CD4-positive, alpha-beta T cell treated with Interleukin-10 for 1 hour (primary cell): ENCODE data around the gene MAS1L.
"Not testable (repeated sequence)": the region's sequence is repeated elsewhere in the genome, so short reads cannot be mapped to it uniquely, and the experiment has no call there.

ENCODE experiments used
- DNase-seq: peaks from one replicate; pipeline ENCODE4 v3.0.0-alpha.2; 2020

MAS1L gene

GRCh38 chr6:29478740-29479139, 9.0 kb downstream of the MAS1L start:
- DNase-seq, result no peak

DNA sequence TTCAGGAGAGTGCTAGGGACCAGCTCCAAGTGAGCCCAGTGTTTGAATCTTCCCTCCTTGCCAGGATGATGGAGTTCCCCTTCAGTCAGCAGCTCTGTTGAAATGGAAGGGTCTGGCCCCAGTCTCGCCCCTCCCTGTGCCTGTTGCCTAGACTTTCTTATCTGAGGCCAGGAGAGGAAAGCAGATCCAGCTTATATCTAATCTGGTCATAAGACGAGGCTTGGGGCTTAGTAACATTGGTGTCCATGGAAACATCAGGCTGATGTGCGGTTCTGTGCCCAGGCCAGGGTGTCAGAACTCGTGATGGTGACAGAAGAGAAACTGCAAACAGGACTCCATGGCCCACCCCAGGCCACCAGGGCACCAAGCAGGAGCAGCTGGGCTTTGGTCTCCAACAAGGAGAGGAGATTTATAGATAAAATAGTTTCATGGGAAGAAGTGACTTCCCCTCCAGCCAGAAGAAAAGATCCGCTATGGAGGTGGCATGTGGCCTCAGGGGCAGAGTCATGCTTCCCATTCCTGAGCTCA, 9.8 kb downstream of the MAS1L start:
- DNase-seq, result no peak

DNA sequence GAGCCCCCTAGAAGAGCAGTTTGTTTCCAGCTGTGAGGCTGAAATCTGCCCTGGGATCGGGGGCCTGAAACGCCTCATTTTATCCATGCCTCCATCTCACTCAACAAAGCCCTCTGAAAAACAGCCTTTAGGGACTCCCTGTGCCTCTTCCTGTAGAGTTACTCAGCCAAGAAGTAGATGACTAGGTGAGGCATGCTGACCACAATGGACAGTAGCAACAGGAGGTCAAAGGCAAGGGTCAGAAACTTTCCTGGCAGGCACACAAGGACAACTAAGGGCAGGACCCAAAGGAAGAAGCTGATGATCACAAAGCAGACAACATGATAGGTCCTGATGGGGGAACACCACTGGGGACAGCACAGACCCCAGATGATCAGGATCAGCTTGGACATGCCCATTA, 12.8 kb downstream of the MAS1L start:
- no peak for DNase-seq

DNA sequence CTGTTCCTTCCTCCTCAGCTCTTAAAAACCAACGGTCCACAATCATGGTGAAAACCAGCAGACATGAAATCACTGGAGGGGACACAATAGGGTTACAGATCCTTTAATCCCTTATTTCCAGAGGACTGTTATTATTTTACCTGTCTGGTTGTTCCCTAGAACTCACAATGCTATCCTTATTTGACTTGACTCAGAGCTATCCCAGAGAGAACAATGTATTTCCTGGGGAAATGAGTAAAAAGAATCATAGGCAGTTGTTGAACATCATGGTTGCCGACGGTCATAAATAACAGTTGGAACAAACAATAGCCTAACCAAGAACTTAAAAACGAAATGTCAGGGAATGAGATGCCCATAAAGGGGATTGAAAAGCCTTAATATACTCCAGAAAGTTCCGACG, 21.5 kb downstream of the MAS1L start:
- no peak for DNase-seq

DNA sequence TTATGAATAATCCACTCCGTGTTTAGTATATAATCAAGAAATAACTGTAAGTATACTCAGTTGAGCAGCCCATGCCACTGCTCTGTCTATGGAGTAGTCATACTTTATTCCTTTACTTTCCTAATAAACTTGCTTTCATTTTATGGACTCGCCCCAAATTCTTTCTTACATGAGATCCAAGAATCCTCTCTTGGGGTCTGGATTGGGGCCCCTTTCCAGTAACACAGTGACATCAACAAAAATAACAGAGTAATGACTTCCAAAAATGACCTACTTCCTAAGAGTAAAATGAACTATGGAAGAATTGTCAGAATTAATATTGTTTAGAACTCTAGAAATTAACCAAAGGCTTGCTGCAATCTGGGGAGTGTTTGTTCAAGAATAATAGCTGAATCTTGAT, 22.0 kb downstream of the MAS1L start:
- no peak for DNase-seq

- no peak for DNase-seq
Observed at GRCh38 chr6:29465279-29465678, 22.5 kb downstream of the MAS1L start.

GRCh38 chr6:29462022-29462421, 25.7 kb downstream of the MAS1L start:
- no peak for DNase-seq

DNA sequence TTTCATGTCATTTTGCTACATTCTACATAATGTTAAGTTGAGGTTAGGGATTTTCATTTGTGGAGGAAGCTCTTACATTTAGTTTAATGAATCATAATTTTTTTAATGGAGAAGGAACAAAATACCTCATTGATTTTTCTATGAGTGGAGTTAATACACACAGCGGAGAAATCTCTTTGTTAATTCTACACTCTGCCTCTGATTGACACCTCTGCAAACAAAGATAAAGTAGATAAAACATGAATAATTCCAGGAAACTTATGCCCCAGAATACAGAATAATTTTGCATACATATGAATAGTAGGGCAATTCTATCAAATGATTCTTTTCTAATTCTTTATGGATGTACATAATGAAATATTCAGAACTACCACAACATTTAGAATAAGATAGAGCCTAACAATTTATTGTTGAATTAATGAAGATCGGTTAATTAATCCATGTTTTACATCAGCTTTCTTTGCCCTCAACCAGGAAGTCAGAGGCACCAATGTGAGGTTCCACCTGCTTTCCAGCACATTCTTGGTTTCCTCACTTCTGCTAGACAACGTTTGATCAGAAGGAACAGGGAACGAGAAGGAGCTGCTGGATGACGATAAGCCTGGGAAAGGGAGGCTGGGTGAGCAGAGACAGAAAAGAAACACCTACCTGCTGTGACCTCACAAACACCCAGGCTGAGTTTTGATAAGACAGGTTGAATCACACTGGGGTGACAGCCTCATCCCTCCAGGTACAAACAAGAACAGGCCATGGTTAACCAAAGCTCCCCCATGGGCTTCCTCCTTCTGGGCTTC, 26.5 kb downstream of the MAS1L start:
- DNase-seq, result no peak

DNA sequence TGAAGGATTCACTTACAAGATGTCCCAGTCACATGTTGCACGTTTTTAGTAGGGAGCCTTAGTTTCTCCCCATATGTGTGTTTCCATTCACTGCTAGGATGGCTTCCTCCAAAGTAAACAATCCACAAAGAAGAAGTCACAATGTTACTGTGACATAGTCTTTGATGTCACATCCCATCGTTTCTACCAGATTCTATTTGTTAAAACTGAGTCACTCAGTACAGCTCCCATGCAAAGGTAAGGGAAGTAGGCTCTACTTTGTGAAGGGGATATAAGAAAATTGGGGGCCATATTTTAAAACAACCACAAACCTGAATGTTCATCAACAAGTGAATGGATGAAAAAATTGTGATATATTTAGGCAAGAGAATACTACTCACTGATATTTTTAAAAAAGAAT, 30.8 kb downstream of the MAS1L start, which contains the start of the genes OR11A1 and OR2H1:
Gene OR11A1, minus strand, starts transcription at position 101 of the 400 bp plus-strand sequence. CDS start 29,430 bp downstream, outside the sequence.
Gene OR2H1, plus strand, starts transcription at position 185 of the 400 bp plus-strand sequence. CDS start 4,615 bp downstream, outside the sequence.
- DNase-seq, result no peak

DNA sequence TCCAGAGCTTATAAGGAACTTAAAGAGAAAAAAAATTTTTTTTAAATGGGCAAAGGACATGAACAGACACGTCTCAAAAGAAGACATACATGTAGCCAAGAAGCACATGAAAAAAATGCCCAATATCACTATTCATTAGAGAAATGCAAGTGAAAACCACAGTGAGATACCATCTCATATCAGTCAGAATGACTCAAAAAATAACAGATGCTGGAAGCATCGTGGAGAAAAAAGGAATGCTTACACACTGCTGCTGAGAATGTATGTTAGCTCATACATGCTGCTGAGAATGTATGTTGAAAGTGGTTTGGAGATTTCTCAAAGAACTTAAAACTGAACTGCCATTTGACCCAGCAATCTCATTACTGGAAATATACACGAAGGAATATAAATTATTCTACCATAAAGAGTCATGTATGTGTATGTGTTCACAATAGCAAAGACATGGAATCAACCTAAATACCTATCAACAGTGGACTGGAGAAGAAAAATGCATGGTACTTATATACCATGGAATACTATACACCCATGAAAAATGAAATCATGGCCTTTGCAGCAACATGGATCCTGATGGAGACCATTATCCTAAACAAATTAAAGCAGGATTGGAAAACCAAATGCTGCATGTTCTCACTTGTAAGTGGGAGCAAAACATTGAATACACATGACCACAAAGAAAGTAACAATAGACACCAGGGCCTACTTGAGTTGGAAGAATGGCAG, 36.1 kb downstream of the MAS1L start:
- DNase-seq, result no peak

GRCh38 chr6:29447670-29448069, 40.1 kb downstream of the MAS1L start:
- DNase-seq, result no peak

- DNase-seq, result not testable (repeated sequence)
Observed at GRCh38 chr6:29444031-29444430, 43.7 kb downstream of the MAS1L start.

DNA sequence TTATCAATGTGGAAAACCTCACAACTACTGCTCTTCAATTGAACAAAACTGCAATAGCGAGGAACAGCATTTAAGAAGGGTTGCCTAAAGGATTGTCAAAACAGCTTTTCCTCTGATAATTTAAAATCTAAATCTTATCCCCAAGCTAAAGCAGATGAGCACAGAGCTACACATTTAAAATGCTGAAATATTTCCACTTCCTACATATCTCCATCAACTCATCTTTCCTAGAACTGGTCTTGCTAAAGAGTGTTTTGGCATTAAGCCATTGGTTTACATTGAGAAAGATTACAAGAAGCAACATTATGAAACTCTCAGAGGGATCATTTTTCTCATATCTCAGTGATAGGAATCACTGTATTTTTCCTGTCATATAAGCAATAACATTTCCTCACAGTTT, 45.0 kb downstream of the MAS1L start:
- DNase-seq, result no peak

DNA sequence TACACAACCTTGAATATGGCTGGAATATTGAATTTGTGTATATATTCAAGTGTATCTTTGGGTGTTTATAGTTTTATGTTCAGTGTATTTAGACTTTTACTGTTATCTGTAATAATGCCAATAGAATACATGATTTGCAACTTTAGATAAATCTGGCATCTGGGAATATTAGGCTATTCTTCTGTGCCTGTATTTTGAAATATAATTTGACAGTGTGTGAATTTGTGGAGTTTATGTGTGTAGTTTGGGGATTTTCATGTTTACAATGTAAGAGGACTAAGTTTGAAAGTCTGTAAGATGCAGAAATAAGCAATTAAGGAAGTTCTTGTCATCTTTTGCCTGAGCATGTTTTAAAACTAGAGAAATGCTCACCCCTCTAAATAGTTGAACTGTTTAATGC, 48.8 kb downstream of the MAS1L start, which contains the start of gene OR10C1:
Gene OR10C1, plus strand, starts transcription at position 301 of the 400 bp plus-strand sequence. CDS start 710 bp downstream, outside the sequence.
- no peak for DNase-seq

DNA sequence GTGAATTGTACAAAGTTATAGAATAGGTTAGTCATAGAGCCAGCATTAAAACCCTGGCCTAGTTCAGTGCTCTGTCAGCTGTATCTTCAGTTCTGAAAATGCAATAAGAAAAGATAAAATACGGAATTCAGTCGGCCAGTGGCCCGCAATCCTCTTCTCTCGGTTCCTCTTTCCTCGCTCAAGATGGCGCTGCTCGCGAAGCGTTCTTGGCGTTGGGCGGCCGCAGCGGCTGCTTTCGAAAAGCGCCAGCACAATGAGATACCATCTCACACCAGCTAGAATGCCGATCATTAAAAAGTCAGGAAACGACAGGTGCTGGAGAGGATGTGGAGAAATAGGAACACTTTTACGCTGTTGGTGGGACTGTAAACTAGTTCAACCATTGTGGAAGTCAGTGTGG, 51.0 kb downstream of the MAS1L start:
- DNase-seq, result not testable (repeated sequence)
